GM12801 (cell line): ENCODE data around the gene OPTN.

Source experiments
- CTCF ChIP-seq: IDR thresholded peaks from one replicate; pipeline ENCODE4 v1.5.1; 2011; ENCODE audit warnings: control low read depth; ENCODE audit not compliant: insufficient read length; ENCODE audit errors: extremely low read depth

OPTN gene

DNA sequence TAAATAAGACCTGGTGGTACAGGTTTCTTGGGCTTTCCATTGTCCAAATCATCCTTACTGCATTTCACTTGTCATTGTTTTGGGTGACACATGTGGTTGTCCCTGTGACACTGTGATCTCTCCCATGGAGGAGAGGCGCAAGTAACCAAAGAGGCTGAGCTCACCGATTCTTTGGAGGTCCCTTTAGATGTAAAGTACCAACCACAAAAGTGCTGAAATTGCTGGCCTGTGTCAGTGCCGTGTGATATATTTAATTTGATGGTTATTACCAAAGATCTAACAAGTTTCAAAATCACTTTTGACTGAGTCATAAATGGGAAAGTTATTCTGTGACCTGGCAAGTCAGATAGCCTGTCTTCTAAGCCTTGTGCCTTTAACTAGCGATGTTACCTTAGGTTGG lies 80.8 kb downstream of the OPTN start:
- no peak for TF ChIP-seq CTCF

DNA sequence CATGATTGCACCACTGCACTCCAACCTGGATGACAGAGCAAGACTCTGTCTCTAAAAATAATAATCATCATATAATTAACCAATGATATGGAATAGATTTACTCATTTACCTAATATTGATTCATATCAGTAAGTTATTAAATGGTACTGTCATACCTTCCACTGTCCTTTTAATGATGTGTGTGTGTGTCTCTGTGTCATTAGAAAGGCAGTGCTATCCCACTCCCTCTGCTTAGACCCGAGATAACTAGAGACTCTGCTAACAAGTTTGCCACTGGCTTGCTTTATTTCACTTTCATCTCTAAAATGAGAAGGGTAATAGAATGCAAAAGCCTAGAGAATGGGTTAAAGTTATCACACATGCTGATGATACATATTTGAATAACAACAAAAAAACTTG lies 82.5 kb downstream of the OPTN start:
- no peak for TF ChIP-seq CTCF

DNA sequence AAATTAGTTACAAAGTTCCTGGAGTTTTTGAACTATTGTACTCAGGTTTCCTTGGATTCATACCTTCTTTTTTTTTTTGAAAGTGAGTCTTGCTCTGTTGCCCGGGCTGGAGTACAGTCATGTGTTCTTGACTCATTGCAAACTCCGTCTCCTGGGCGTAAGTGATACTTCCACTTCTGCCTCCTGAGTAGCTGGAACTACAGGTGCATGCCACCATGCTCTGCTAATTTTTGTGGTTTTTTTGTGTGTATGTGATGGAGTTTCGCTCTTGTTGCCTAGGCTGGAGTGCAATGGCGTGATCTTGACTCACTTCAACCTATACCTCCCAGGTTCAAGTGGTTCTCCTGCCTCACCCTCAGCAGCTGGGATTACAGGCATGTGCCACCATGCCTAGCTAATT lies 83.7 kb downstream of the OPTN start:
- TF ChIP-seq CTCF: no peak

- no peak for TF ChIP-seq CTCF
Measured at GRCh38 chr10:13184276-13184675, 84.3 kb downstream of the OPTN start.

DNA sequence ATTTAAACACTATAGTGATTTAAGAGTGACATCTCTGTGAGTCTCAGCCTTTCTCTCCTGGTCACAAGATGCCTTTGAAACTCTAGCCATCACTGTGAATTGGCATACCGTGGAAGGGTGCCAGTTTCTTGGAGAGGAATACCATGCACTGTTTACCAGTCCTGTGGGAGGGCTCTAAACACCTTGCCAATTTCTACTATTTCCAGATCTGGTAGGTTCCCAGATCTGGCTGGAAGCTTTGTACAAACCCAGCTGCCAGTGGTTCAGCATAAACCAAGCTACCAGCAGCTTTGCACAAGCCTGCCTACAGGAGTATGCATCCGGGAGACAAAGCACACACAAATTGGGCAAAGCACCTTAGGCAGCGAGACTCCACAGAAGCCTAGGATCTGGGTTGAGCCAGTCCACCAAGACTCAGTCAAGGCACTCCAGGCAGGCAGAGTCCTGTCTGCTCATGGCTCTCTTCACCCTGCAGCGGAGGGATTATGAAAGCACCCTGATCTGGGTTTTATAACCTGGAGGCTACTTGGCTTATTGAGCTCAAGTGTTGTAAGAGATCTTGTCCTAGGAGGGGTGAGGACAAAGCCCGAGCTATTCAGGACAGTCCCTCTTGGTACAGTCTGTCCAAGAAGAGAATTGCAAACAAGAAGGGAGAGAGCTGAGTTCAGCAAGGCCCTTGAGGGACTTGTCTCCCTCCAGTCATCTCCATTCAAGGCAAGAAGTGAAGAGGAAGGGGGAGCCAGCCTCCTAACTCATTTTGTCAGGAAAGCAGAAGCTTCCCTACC lies 85.0 kb downstream of the OPTN start:
- TF ChIP-seq CTCF: no peak

DNA sequence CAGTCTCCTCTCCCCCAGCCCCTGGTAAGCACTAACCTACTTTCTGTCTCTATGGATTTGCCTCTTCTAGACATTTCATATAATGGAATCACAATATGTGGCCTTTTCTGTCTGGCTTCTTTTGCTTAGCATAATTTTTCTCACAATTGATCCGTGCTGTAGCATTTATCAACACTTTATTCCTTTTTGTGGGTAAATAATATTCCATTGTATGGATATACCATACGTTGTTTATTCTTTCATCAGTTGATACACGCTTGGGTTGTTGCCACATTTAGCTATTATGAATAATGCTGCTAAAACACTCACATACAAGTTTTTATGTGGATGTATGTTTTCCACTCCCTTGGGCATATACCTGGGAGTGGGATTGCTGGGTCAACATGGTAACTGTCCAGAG lies 87.2 kb downstream of the OPTN start:
- TF ChIP-seq CTCF: no peak
